IMR-90 (cell line): Measurements from ENCODE around the gene KCTD16. TPM values are rescaled to one million over a fixed set of nuclear protein-coding genes. Genes with fewer than 3 reads are reported as not detected.

Experiments used
- ATAC-seq: fragments of 200-7000 bp; cut with Tn5 transposase; 2 replicates; pipeline ENCODE4 v1.9.1; 2020; ENCODE audit warnings: low read depth, mild to moderate bottlenecking, moderate library complexity
- BruUV-seq: library from RNA; stranded (reverse); fragments of 400-500 nt; replicated peaks from 2 replicates; lab custom pipeline; 2021; lab: Mats Ljungman, UMichigan
- CTCF ChIA-PET: fragments of 300-600 bp; formaldehyde crosslinking; extraction: SDS; loops from one replicate; lab custom pipeline; 2021; ENCODE audit warnings: antibody characterized with exemption; lab: Yijun Ruan, JAX
- POLR2A ChIA-PET: fragments of 300-600 bp; sonication (Branson Sonifier 250); formaldehyde crosslinking; loops from one replicate; lab custom pipeline; 2022; ENCODE audit warnings: antibody characterized with exemption; ENCODE audit not compliant: unreplicated experiment; lab: Charles Lee
- DNase-seq: peaks from one replicate; pipeline ENCODE4 v3.0.0; 2013
- H2AFZ ChIP-seq: replicated peaks from 2 replicates; pipeline ENCODE3; 2013; ENCODE audit warnings: low read length, mild to moderate bottlenecking; ENCODE audit not compliant: poor library complexity
- H2AK5ac ChIP-seq: 2 replicates; pipeline ENCODE4 v1.6.1; 2013; ENCODE audit warnings: low read depth, low read length, inconsistent platforms
- H2AK9ac ChIP-seq: replicated peaks from 2 replicates; pipeline ENCODE3; 2013; ENCODE audit warnings: mild to moderate bottlenecking, low read depth, low read length, moderate library complexity; ENCODE audit not compliant: poor library complexity
- H2BK120ac ChIP-seq: 2 replicates; pipeline ENCODE4 v1.6.1; 2013; ENCODE audit warnings: low read depth, low read length, inconsistent platforms
- H2BK15ac ChIP-seq: 3 replicates; pipeline ENCODE4 v1.6.1; 2013; ENCODE audit warnings: low read depth, low read length, inconsistent platforms
- H2BK20ac ChIP-seq: 2 replicates; pipeline ENCODE4 v1.6.1; 2013; ENCODE audit warnings: low read depth, mild to moderate bottlenecking, inconsistent platforms, low read length, moderate library complexity
- H2BK5ac ChIP-seq: 2 replicates; pipeline ENCODE4 v1.6.1; 2013; ENCODE audit warnings: mild to moderate bottlenecking, low read depth, low read length, inconsistent platforms; ENCODE audit not compliant: poor library complexity, severe bottlenecking
- H3K14ac ChIP-seq: replicated peaks from 2 replicates; pipeline ENCODE4 v1.6.1; 2013; ENCODE audit warnings: low read depth, low read length, inconsistent platforms
- H3K18ac ChIP-seq: 2 replicates; pipeline ENCODE4 v1.6.1; 2013; ENCODE audit warnings: low read depth, low read length, control low read depth
- H3K23ac ChIP-seq: 2 replicates; pipeline ENCODE4 v1.6.1; 2013; ENCODE audit warnings: low read depth, low read length, inconsistent platforms
- H3K27ac ChIP-seq: 2 replicates; pipeline ENCODE4 v1.5.1; 2013; ENCODE audit warnings: mild to moderate bottlenecking, control low read depth, low read length; ENCODE audit not compliant: insufficient read depth
- H3K27me3 ChIP-seq: 2 replicates; pipeline ENCODE4 v1.6.1; 2013; ENCODE audit warnings: low read length; ENCODE audit not compliant: control insufficient read depth, insufficient read depth
- H3K36me3 ChIP-seq: 2 replicates; pipeline ENCODE4 v1.6.1; 2013; ENCODE audit warnings: low read length, mixed read lengths; ENCODE audit not compliant: control insufficient read depth, insufficient read depth
- H3K4ac ChIP-seq: 2 replicates; pipeline ENCODE4 v1.6.1; 2013; ENCODE audit warnings: low read depth, low read length, inconsistent platforms
- H3K4me1 ChIP-seq: 2 replicates; pipeline ENCODE4 v1.6.1; 2013; ENCODE audit warnings: low read length, mixed read lengths; ENCODE audit not compliant: control insufficient read depth, insufficient read depth
- H3K4me2 ChIP-seq: 2 replicates; pipeline ENCODE4 v1.6.1; 2013; ENCODE audit warnings: low read depth, mild to moderate bottlenecking, control low read depth, low read length, moderate library complexity
- H3K4me3 ChIP-seq: 2 replicates; pipeline ENCODE4 v1.5.1; 2013; ENCODE audit warnings: low read depth, mild to moderate bottlenecking, control low read depth, low read length, moderate library complexity; ENCODE audit not compliant: insufficient read depth
- H3K56ac ChIP-seq: 2 replicates; pipeline ENCODE4 v1.6.1; 2013; ENCODE audit warnings: low read length, inconsistent platforms; ENCODE audit not compliant: insufficient read depth; ENCODE audit errors: extremely low read depth
- H3K79me1 ChIP-seq, 2 experiments: 2 replicates each; pipeline ENCODE4 v1.6.1; 2013; ENCODE audit warnings: low read length in 2 of 2, inconsistent platforms in 1 of 2, low read depth in 1 of 2
- H3K9ac ChIP-seq: 2 replicates; pipeline ENCODE4 v1.6.1; 2013; ENCODE audit warnings: low read depth, low read length, control low read depth
- H3K9me1 ChIP-seq: 2 replicates; pipeline ENCODE4 v1.6.1; 2013; ENCODE audit warnings: low read length, inconsistent platforms; ENCODE audit not compliant: insufficient read depth
- H3K9me3 ChIP-seq: 2 replicates; pipeline ENCODE4 v1.6.1; 2013; ENCODE audit warnings: low read length; ENCODE audit not compliant: control insufficient read depth, insufficient read depth
- H4K20me1 ChIP-seq: 2 replicates; pipeline ENCODE4 v1.6.1; 2013; ENCODE audit warnings: low read length, inconsistent platforms; ENCODE audit not compliant: insufficient read depth
- H4K5ac ChIP-seq: 2 replicates; pipeline ENCODE4 v1.6.1; 2013; ENCODE audit warnings: mild to moderate bottlenecking, low read depth, low read length, control low read depth
- H4K8ac ChIP-seq, 2 experiments: 2 replicates each; pipeline ENCODE4 v1.6.1; 2013; ENCODE audit warnings: low read depth in 2 of 2, low read length in 2 of 2, control low read depth in 1 of 2, inconsistent platforms in 1 of 2
- H4K91ac ChIP-seq: 2 replicates; pipeline ENCODE4 v1.6.1; 2013; ENCODE audit warnings: low read depth, low read length, inconsistent platforms; ENCODE audit not compliant: insufficient read depth
- BHLHE40 ChIP-seq: fragments of 150-350 bp; IDR thresholded peaks from 2 replicates; pipeline ENCODE4 v1.6.1; 2016; ENCODE audit warnings: mild to moderate bottlenecking, low read depth, low read length
- CEBPB ChIP-seq: IDR thresholded peaks from 2 replicates; pipeline ENCODE4 v1.6.1; 2012; ENCODE audit warnings: low read depth, low read length, improper control_type of control experiment
- CHD1 ChIP-seq: IDR thresholded peaks from 2 replicates; pipeline ENCODE4 v1.6.1; 2012; ENCODE audit warnings: low read depth, low read length, improper control_type of control experiment
- ELK1 ChIP-seq: fragments of 150-350 bp; IDR thresholded peaks from 2 replicates; pipeline ENCODE4 v1.6.1; 2016; ENCODE audit warnings: low read depth, mild to moderate bottlenecking, low read length, moderate library complexity, borderline replicate concordance
- FOS ChIP-seq: fragments of 150-350 bp; IDR thresholded peaks from 2 replicates; pipeline ENCODE4 v1.6.1; 2016; ENCODE audit warnings: low read depth, low read length
- MAFK ChIP-seq: IDR thresholded peaks from 2 replicates; pipeline ENCODE4 v1.6.1; 2012; ENCODE audit warnings: low read depth, low read length, improper control_type of control experiment
- MAZ ChIP-seq: IDR thresholded peaks from 2 replicates; pipeline ENCODE4 v1.6.1; 2012; ENCODE audit warnings: low read depth, mild to moderate bottlenecking, low read length, improper control_type of control experiment, moderate library complexity, borderline replicate concordance
- MXI1 ChIP-seq: IDR thresholded peaks from 2 replicates; pipeline ENCODE4 v1.6.1; 2012; ENCODE audit warnings: low read depth, mild to moderate bottlenecking, low read length, moderate library complexity, borderline replicate concordance
- NFE2L2 ChIP-seq: fragments of 150-350 bp; IDR thresholded peaks from 2 replicates; pipeline ENCODE4 v1.6.1; 2016; ENCODE audit warnings: low read depth, mild to moderate bottlenecking, low read length
- POLR2A ChIP-seq: IDR thresholded peaks from 2 replicates; pipeline ENCODE4 v1.6.1; 2012; ENCODE audit warnings: mild to moderate bottlenecking, low read depth, low read length
- RAD21 ChIP-seq: IDR thresholded peaks from 2 replicates; pipeline ENCODE4 v1.6.1; 2012; ENCODE audit warnings: low read length, improper control_type of control experiment
- RCOR1 ChIP-seq: IDR thresholded peaks from 2 replicates; pipeline ENCODE4 v1.6.1; 2012; ENCODE audit warnings: mild to moderate bottlenecking, low read length, improper control_type of control experiment; ENCODE audit not compliant: insufficient replicate concordance
- RFX5 ChIP-seq: IDR thresholded peaks from 2 replicates; pipeline ENCODE4 v1.8.0; 2012; ENCODE audit warnings: low read depth, mild to moderate bottlenecking, low read length, moderate library complexity
- USF2 ChIP-seq: fragments of 150-350 bp; IDR thresholded peaks from 2 replicates; pipeline ENCODE4 v1.6.1; 2017; ENCODE audit warnings: mild to moderate bottlenecking, antibody characterized with exemption, low read length, low read depth
- WGBS, 2 experiments: methylation state at CpG; one replicate each; pipeline versions ENCODE4 v1.1.5 to v1.1.7; 2013; ENCODE audit warnings: missing lambda C conversion rate in 2 of 2; ENCODE audit not compliant: insufficient read length in 1 of 2; ENCODE audit errors: extremely low coverage in 2 of 2; 5-methylcytosine and 5-hydroxymethylcytosine counted together
- dilution Hi-C: fragments of 300-500 bp; cut with HindIII; formaldehyde crosslinking; loops from one replicate; pipeline ENCODE4 v1.14.3; 2018; ENCODE audit warnings: low sequenced_read_pairs; ENCODE audit not compliant: unreplicated experiment
- in situ Hi-C: fragments of 300-500 bp; cut with MboI; formaldehyde crosslinking; loops from 3 replicates; pipeline ENCODE4 v1.14.3; 2019; ENCODE audit warnings: low sequenced_read_pairs, inconsistent platforms, mixed read lengths
- intact Hi-C: fragments of 100-400 bp; cut with micrococcal nuclease; formaldehyde crosslinking; loops from 2 replicates; pipeline ENCODE4 v1.10.0; 2022
- polyA plus RNA-seq, 3 experiments: library from polyadenylated mRNA; depleted of rRNA; stranded (reverse); fragments of >200 nt; gene quantifications; 2 replicates each; pipeline ENCODE4 v1.2.3, GENCODE V29; 2012; ENCODE audit warnings: low replicate concordance in 1 of 3
- total RNA-seq: library from RNA; depleted of rRNA; stranded (reverse); fragments of >200 nt; gene quantifications from 2 replicates; pipeline ENCODE4 v1.2.3, GENCODE V29; 2012
- TF ChIP-seq, protein P1 (sequence below): conservative IDR thresholded peaks from 2 replicates; pipeline ENCODE4 v1.5.1; 2012; ENCODE audit warnings: mild to moderate bottlenecking, low read depth, low read length, improper control_type of control experiment

KCTD16 gene
- total and polyA plus RNA-seq, 2 of the 4 experiments (the other 2 are of a cell fraction), result 0.43 to 1.1 TPM

GRCh38 chr5:144289277-144289676 lies 118.6 kb downstream of the KCTD16 start:
- ChIA-PET CTCF (no interaction called here), POLR2A (no interaction called here)
- intact Hi-C loops, result no loop called here
- Histone ChIP-seq H3K36me3 (no peaks in the 10 kb centered on the region), H3K4ac (no peak overlapping the region), H4K8ac (no peak overlapping the region), H3K9me1 (no peaks in the 10 kb centered on the region), H4K20me1 (no peaks in the 10 kb centered on the region), H2BK120ac (no peak overlapping the region), H2AK5ac (no peak overlapping the region), H3K14ac (no peak overlapping the region), H2BK15ac (no peak overlapping the region), H2BK5ac (no peak overlapping the region), H2AFZ (no peak overlapping the region), H3K9ac (no peak overlapping the region), H2AK9ac (no peak overlapping the region), H3K56ac (no peak overlapping the region), H2BK20ac (no peak overlapping the region), H3K23ac (no peak overlapping the region), H3K4me3 (no peak overlapping the region), H4K5ac (no peak overlapping the region), H3K27ac (no peak overlapping the region), H4K91ac (no peak overlapping the region), H3K9me3 (no peaks in the 10 kb centered on the region), H3K4me1 (no peaks in the 10 kb centered on the region), H3K27me3 (peaks cover 2% of the 10 kb centered on the region; the same call in 1 of the 2 replicates), H3K4me2 (no peak overlapping the region), H3K18ac (no peak overlapping the region), H3K79me1 (no peaks in the 10 kb centered on the region)
- no CpG with 5 or more reads among the region's 2 CpGs for WGBS, 2 experiments
- no peak for TF ChIP-seq ELK1
- TF ChIP-seq CEBPB, result no peak
- no peak for TF ChIP-seq USF2
- no peak for TF ChIP-seq MAZ
- no peak for TF ChIP-seq FOS
- no peak for TF ChIP-seq NFE2L2
- TF ChIP-seq RCOR1, result no peak
- TF ChIP-seq RAD21, result no peak
- no peak for TF ChIP-seq MXI1
- no peak for TF ChIP-seq POLR2A
- TF ChIP-seq BHLHE40, result no peak
- TF ChIP-seq, protein P1, sequence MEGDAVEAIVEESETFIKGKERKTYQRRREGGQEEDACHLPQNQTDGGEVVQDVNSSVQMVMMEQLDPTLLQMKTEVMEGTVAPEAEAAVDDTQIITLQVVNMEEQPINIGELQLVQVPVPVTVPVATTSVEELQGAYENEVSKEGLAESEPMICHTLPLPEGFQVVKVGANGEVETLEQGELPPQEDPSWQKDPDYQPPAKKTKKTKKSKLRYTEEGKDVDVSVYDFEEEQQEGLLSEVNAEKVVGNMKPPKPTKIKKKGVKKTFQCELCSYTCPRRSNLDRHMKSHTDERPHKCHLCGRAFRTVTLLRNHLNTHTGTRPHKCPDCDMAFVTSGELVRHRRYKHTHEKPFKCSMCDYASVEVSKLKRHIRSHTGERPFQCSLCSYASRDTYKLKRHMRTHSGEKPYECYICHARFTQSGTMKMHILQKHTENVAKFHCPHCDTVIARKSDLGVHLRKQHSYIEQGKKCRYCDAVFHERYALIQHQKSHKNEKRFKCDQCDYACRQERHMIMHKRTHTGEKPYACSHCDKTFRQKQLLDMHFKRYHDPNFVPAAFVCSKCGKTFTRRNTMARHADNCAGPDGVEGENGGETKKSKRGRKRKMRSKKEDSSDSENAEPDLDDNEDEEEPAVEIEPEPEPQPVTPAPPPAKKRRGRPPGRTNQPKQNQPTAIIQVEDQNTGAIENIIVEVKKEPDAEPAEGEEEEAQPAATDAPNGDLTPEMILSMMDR, result no peak
- TF ChIP-seq RFX5, result no peak
- no peak for TF ChIP-seq MAFK
- TF ChIP-seq CHD1, result no peak
- ATAC-seq (no peak), DNase-seq (no peak)
- BruUV-seq, result no TSS peak
- in situ Hi-C loops, result no loop called here
- dilution Hi-C loops, result no loop called here
